Panc1 (cell line): Measurements from ENCODE around the gene PICALM.

Experiments used
- CTCF ChIP-seq: fragments of 450-650 bp; IDR thresholded peaks from 2 replicates; pipeline ENCODE4 v1.5.1; 2017; ENCODE audit warnings: mild to moderate bottlenecking
- POLR2AphosphoS5 ChIP-seq: IDR thresholded peaks from 2 replicates; pipeline ENCODE4 v1.6.1; 2012; ENCODE audit warnings: mild to moderate bottlenecking, low read depth, low read length, moderate library complexity

- no peak for TF ChIP-seq CTCF
- TF ChIP-seq POLR2AphosphoS5, result no peak
Observed at GRCh38 chr11:85948884-85949283, 120.0 kb downstream of the PICALM start.
